Urinary bladder (tissue), 4 donors: ENCODE measurements around the gene PLCE1. TPM values are rescaled to one million over a fixed set of nuclear protein-coding genes. Genes with fewer than 3 reads are reported as not detected.
"Not testable (repeated sequence)": the region's sequence is repeated elsewhere in the genome, so short reads cannot be mapped to it uniquely, and the experiment has no call there.

Experiments used
- DNase-seq: peaks from one replicate; pipeline ENCODE4 v3.0.0-alpha.2; 2015; ENCODE audit errors: extremely low spot score
- H3K27ac ChIP-seq: one replicate; pipeline ENCODE4 v1.5.1; 2013; ENCODE audit warnings: low read depth, mild to moderate bottlenecking, moderate library complexity
- H3K36me3 ChIP-seq: one replicate; pipeline ENCODE4 v1.6.1; 2013; ENCODE audit warnings: mild to moderate bottlenecking, moderate library complexity; ENCODE audit not compliant: insufficient read depth
- H3K4me1 ChIP-seq: one replicate; pipeline ENCODE4 v1.6.1; 2013; ENCODE audit warnings: mild to moderate bottlenecking, moderate library complexity; ENCODE audit not compliant: insufficient read depth
- H3K4me3 ChIP-seq: one replicate; pipeline ENCODE4 v1.5.1; 2013; ENCODE audit warnings: low read depth, low read length
- WGBS: extraction: QIAGEN DNeasy Blood & Tissue Kit; methylation state at CpG from one replicate; pipeline ENCODE4 v1.1.7; 2013; 5-methylcytosine and 5-hydroxymethylcytosine counted together
- polyA plus RNA-seq: library from polyadenylated mRNA; stranded (reverse); fragments of 200-250 nt; gene quantifications from one replicate; pipeline ENCODE4 v1.2.3, GENCODE V29; 2013
- total RNA-seq: library from RNA; depleted of rRNA; stranded (reverse); fragments of >200 nt; gene quantifications from one replicate; pipeline ENCODE4 v1.2.3, GENCODE V29; 2014
- donor health status: healthy with polysubstance abuse.
- donor health status: healthy.

The PLCE1 gene
- total and polyA plus RNA-seq, 2 donors, result 4.4 to 38.1 TPM

DNA sequence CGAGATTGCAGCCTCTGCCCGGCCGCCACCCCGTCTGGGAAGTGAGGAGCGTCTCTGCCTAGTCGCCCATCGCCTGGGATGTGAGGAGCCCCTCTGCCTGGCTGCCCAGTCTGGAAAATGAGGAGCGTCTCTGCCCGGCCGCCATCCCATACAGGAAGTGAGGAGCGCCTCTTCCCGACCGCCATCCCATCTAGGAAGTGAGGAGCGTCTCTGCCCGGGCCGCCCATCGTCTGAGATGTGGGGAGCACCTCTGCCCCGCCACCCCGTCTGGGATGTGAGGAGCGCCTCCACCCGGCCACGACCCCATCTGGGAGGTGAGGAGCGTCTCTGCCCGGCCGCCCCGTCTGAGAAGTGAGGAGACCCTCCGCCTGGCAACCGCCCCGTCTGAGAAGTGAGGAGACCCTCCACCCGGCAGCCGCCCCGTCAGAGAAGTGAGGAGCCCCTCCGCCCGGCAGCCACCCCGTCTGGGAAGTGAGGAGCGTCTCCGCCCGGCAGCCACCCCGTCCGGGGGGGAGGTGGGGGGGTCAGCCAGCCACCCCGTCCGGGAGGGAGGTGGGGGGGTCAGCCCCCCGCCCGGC lies 23.2 kb upstream of the PLCE1 start:
- not testable (repeated sequence) for H3K27ac ChIP-seq, H3K4me3 ChIP-seq, H3K36me3 ChIP-seq, H3K4me1 ChIP-seq, DNase-seq
- WGBS, result 97% methylated on average over 40 of the region's 44 CpGs

DNA sequence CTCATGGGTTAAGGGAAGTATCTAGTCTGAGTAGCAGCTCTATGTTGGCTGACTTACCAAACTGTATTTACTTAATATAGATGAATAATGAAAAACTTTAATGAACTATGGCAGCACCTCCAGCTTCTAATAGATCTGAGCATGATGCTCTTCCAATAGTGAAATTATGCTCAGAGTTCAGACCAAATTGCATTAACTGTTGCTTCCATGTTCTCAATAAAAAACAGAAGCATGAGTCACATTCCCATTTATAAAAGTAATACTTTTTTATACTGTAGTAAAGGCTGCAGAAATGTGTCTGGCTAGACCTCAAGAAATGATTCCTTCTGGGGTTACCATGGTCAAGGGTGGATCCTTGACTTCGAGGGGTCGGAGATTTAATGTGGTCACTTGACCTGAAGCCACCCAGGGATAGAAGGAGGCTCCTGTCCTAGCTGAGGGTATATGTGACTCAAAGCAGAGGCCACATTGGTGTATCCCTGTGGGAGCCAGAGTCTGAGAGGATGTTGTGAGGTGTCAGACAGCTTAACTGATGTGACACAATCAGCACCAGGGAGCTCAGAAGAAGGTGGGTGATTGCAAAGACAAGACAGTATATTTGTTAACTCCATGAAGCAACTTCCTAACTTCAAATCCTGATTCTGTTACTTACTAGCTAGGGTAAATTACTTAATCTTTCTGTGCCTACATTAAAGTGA lies 19.8 kb upstream of the PLCE1 start:
- Histone ChIP-seq H3K4me3 (no peak overlapping the region), H3K27ac (no peak overlapping the region), H3K36me3 (no peaks in the 10 kb centered on the region), H3K4me1 (no peaks in the 10 kb centered on the region)
- WGBS, result 75% methylated on average over 2 of the region's 2 CpGs
- DNase-seq, result no peak

DNA sequence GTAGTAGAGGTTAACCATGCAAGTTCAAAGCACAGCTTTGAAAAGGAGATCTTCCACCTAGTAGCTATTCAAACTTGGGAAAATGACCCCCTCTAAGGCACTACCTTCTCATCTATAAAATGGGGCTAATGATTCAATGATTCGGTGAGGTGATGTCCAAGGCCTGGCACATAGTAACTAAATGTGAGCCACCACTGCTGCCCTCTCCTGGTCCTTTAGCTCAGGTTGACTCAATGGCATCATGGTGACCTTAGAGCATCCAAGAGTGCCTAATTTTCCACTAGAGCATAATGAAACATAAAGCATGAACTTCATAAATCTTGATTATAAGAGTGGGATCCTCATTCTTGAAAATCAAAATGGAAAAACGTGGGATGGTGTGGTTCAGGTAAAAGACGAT lies 16.3 kb upstream of the PLCE1 start:
- no peak overlapping the region for H3K27ac ChIP-seq
- WGBS, result 78% methylated on average over 3 of the region's 3 CpGs
- no peaks in the 10 kb centered on the region for H3K4me1 ChIP-seq
- H3K36me3 ChIP-seq, result no peaks in the 10 kb centered on the region
- DNase-seq, result no peak
- H3K4me3 ChIP-seq, result no peak overlapping the region

DNA sequence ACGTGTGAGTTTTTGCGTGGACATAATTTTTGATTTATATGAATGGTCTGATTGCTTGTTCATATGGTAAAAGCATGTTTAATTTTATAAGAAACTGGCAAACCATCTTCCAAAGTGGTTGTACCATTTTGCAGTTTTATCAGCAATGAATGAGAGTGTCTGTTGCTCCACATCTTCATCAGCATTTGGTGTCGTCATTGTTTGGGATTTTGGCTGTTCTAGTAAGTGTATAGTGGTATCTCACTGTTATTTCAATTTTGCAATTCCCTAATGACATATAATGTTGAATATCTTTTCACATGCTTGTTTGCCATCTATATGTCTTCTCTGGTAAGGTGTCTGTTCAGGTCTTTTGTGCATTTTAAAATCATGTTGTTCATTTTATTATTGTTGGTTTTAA lies 13.2 kb upstream of the PLCE1 start:
- no peak for DNase-seq
- 91% methylated on average over 3 of the region's 3 CpGs for WGBS
- Histone ChIP-seq H3K4me1 (no peaks in the 10 kb centered on the region), H3K36me3 (no peaks in the 10 kb centered on the region), H3K27ac (no peak overlapping the region), H3K4me3 (no peak overlapping the region)

DNA sequence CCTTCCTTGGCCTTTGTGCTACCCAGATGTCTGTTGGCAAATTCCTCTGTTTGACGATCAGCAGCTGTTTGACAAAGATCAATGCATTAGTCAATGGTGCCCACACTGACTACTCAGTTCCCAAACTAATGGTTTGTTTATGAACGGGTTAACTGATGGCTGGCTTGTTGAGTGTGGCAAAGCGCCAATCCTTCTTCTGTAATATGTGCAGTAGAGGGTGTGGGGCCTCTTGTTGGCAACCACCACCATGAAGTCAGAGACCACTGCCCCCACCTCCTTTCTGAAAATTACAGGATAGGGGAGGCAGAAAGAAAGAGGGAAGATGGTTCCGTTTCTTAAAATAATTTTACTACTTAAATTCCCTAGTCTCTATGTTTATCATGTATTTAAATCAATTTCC lies 2.6 kb upstream of the PLCE1 start:
- Histone ChIP-seq H3K4me1 (no peaks in the 10 kb centered on the region), H3K36me3 (no peaks in the 10 kb centered on the region), H3K4me3 (no peak overlapping the region), H3K27ac (no peak overlapping the region)
- DNase-seq, result no peak
- WGBS, result 50% methylated on average over 4 of the region's 4 CpGs

DNA sequence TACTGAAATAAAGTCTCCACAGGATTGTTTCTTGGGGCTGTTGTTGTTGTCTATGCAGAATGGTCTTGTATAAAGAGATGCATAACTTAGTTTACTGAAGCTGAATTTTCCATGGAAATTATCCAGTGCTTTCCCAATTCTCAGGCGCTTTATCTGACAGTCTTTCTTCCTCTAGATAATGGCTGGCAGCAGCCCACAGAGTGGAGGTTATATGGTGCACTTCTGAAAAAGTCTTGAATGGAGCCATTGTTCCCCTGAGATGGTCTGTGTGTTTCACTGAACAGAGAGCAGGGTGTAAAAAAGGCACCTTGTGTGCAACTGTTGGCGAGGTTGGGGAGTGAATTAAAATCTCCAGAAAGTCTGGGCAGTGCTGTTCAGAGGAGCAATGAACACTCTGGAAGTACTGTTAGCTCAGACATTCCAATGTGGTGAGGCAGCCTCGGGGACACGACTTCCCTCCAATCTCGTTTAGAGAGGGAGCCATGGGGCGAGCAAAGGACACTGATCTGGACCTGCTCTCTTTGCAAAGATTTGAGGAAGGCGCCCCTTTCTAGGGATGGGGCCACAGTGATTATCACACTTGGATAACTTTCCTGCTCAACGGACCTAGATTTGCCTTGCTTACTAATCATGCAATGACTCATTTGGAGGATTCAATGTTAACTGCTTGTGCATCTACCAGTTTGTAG lies 2.0 kb upstream of the PLCE1 start:
- peak; percentile 72 for DNase-seq
- Histone ChIP-seq H3K27ac (no peak overlapping the region), H3K36me3 (no peaks in the 10 kb centered on the region), H3K4me3 (no peak overlapping the region), H3K4me1 (no peaks in the 10 kb centered on the region)
- WGBS, result 17% methylated on average over 8 of the region's 8 CpGs

DNA sequence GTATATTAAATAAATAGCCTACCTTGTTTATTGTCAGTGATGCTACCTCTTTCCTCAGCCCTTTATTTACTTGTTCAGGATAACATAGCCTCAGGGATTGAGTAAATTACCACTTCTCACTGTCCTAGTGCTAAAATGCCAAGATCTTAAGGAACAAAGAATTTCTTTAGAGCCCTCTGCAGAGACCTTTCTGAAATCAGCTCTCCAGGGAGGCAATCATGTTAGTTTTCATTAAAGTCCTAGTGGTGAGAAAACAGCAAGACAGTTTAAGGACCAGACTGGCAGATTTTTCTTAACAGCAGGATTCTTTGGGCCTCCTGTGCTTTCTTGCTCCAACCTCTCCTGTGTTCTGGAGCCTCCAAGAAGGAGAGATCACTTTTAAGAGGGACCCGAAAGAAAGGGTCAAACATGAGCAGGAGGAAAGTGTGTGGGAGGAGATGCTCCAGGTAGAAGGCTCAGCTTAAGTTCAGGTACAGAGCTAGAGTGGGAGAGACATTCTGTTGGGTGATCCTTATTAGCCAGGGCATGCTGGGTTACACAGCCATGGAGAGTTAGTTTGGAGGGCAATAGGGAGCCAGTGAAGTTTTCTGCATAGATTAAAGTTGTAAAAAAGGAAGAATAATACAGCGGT lies 1.2 kb upstream of the PLCE1 start:
- DNase-seq, result no peak
- no peak overlapping the region for H3K4me3 ChIP-seq
- no peaks in the 10 kb centered on the region for H3K36me3 ChIP-seq
- H3K27ac ChIP-seq, result no peak overlapping the region
- WGBS, result 81% methylated on average over 2 of the region's 2 CpGs
- H3K4me1 ChIP-seq, result no peaks in the 10 kb centered on the region

DNA sequence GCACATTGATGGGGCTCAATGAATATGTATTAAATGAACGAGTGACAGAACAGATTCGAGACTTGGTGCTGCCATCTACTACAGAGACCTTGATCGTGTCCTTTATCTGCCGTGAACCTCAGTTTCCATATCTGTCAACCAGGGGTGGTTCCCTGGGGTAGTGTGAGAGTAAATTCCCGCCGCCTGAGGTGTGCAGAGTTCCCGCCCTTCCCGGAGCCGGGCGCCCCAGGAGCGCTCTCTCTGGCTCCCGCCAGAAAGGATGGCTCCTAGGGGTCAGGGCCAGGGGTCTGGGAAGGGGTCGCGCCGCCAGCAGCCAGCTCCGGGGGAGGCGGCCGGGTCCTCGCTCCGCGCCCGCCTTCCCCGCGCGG lies 333 bp upstream of the PLCE1 start:
- Histone ChIP-seq H3K4me1 (no peaks in the 10 kb centered on the region), H3K36me3 (no peaks in the 10 kb centered on the region), H3K4me3 (peak overlapping the region; percentile 66), H3K27ac (no peak overlapping the region)
- no peak for DNase-seq
- 5% methylated on average over 25 of the region's 25 CpGs for WGBS

DNA sequence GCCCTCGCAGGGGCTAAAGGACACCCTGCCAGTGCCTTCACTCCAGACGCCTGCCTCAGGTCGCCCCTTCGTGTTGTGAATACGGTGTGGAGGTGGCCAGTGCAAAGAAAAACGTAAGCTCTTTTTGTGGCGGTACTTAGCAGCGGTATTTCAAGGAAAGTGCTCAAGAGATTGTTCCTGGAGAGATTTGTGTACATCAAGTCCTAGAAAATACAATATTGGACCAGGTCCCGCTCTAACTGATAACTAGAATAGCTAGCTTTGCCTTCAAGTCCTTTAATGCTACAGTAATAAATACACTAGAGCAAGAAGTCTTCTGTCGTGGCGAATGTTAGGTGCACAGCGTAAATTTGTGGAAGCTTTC lies 689 bp downstream of the PLCE1 start:
- no peaks in the 10 kb centered on the region for H3K36me3 ChIP-seq
- no peak overlapping the region for H3K27ac ChIP-seq
- 18% methylated on average over 12 of the region's 12 CpGs for WGBS
- no peak for DNase-seq
- peaks cover 3% of the 10 kb centered on the region for H3K4me1 ChIP-seq
- H3K4me3 ChIP-seq, result peak overlapping the region; percentile 66

DNA sequence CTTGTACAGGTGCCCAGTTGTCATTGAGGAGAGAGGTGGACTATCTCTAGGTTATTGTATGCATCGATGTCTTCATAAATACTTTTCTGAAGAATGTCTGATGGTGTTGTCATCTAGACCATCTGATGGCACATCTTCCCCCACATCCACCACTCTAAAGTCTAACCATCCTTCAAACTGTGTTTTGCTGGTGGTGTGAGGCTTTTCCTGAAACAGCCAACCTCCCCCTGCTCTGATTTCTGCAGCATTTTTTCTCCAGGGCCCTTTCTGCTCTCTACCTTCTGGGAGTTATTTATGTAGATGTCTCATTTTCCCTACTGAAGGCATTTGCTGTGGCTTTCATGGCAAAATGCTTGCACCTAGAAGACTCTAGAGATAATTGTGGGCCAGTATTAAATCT lies 1.5 kb downstream of the PLCE1 start:
- WGBS, result 74% methylated on average over 1 of the region's 1 CpG

DNA sequence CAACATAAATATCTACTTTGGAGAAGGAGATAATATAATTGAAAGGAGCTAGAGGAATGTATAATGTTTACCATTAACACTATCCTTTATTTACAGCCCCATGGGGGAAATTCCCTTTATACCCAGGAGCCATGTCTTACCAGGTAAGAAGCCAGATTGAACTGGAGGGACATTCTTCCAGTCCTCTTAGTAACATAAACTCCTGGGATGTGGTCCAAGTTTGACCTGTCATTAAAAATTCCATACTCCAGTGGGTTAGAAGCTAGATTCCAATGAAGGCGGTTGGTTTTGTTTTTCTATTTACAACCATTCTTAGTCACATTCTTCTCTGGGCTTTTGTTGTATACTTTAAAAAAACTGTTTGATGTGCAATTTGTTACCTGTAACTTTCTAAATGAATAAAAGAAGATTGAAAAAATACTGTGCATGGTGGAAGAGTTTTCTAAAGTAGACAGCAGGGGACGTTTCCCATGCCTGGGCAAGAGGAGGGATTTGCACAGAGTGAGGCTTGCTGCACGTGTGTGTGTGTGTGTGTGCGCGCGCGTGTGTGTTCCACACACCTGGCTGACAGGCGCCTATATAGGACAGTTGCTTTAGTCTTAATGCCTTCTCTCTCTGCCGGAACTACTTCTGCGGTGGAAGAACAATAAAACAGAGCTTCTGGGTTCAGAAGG lies 2.0 kb downstream of the PLCE1 start:
- no peak for DNase-seq
- WGBS, result 88% methylated on average over 10 of the region's 10 CpGs
- Histone ChIP-seq H3K36me3 (no peaks in the 10 kb centered on the region), H3K4me1 (peaks cover 3% of the 10 kb centered on the region), H3K4me3 (no peak overlapping the region), H3K27ac (no peak overlapping the region)

More for the DNA sequence above, 1.5 kb downstream of the PLCE1 start:
- DNase-seq, result no peak
- Histone ChIP-seq H3K36me3 (no peaks in the 10 kb centered on the region), H3K27ac (no peak overlapping the region), H3K4me3 (no peak overlapping the region), H3K4me1 (peaks cover 3% of the 10 kb centered on the region)

DNA sequence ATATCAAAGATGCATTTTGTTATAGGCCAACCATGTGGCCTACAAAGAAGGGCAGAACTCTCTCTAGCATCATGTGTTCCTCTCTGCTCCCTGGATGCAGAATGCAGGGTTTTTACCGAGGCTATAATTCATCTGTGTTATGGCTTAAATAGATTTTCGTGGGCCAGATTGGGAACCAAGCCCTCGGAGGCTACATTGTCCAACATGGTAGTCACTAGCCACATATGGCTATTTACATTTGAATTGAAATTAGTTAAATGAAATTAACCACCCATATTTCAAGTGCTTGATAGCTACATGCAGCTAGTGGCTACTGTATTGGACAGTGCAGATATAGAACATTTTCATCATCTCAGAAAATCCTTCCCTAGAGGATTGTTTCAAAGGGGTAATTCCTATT lies 2.8 kb downstream of the PLCE1 start:
- Histone ChIP-seq H3K4me1 (peaks cover 3% of the 10 kb centered on the region), H3K4me3 (no peak overlapping the region), H3K36me3 (no peaks in the 10 kb centered on the region), H3K27ac (no peak overlapping the region)
- no peak for DNase-seq
- WGBS, result 89% methylated on average over 3 of the region's 3 CpGs

DNA sequence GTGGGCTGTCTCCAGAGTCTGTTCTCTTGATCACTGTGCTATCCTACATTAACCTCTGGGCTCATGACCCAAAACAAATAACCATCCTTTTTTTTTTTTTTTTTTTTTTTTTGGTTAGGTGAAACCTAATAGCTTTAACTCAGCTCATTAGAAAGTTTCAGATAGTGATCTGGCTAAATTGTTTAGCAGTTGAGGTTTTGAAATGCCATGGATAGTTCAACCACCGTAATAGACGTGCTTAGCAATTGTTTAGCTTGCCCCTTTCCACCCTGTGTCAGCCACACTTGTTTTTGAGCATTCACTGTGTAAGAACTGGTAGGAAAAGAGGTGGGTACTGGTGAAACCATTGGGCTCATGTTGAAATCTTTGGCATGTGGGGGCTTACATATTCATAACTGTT lies 3.8 kb downstream of the PLCE1 start:
- no peaks in the 10 kb centered on the region for H3K36me3 ChIP-seq
- no peak for DNase-seq
- 87% methylated on average over 2 of the region's 2 CpGs for WGBS
- no peak overlapping the region for H3K27ac ChIP-seq
- H3K4me1 ChIP-seq, result peaks cover 3% of the 10 kb centered on the region
- H3K4me3 ChIP-seq, result no peak overlapping the region
